Coronary artery (tissue), 2 donors: ENCODE measurements around the gene GPR107.

ENCODE experiments used
- DNase-seq: peaks from one replicate; pipeline ENCODE4 v3.0.0-alpha.2; 2017; ENCODE audit warnings: low spot score
- H3K27ac ChIP-seq, 2 donors: fragments of 200-600 bp; sonication (generic); one replicate each; pipeline ENCODE4 v1.5.1; 2016 to 2019
- H3K4me3 ChIP-seq: fragments of 200-600 bp; sonication (generic); 2 replicates; pipeline ENCODE4 v1.5.1; 2016; ENCODE audit warnings: mild to moderate bottlenecking, moderate library complexity
- TF ChIP-seq, protein P1 (sequence below): fragments of 200-600 bp; sonication (generic); IDR thresholded peaks from one replicate; pipeline ENCODE4 v1.5.1; 2019; ENCODE audit warnings: antibody characterized with exemption

The GPR107 gene

DNA sequence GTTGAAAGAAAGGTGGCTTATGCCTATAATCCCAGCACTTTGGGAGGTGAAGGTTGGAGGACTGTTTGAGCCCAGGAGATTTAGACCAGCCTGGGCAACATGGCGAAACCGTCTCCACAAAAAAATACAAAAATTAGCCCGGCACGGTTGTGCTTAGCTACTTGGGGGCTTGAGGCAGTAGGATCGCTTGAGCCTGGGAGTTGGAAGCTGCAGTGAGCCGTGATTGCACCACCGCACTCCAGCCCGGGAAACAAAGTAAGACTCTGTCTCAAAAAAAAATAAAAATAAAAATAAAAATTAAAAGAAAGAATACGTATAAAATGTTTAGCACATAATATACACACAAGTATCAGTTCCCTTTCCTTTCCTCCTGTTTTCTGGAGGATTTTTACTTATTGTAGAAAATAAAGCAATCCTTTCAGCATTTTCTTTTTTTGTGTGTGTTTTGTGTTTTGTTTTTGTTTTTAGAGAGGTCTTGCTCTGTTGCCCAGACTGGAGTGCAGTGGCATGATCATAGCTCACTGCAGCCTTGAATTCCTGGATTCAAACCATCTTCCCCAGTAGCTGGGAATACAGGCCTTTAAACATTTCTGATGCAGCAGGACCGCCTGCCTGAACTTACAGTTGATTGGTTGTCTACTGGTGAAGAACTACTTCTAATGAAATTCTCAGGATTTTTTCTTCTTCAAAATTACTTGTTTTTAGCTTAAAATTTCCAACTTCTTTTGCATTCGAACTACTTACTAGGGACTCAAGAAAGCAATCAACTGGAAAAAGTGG lies 4.1 kb upstream of the GPR107 start:
- Histone ChIP-seq H3K27ac (no peak overlapping the region), H3K4me3 (no peak overlapping the region)
- DNase-seq: no peak
- TF ChIP-seq, protein P1, sequence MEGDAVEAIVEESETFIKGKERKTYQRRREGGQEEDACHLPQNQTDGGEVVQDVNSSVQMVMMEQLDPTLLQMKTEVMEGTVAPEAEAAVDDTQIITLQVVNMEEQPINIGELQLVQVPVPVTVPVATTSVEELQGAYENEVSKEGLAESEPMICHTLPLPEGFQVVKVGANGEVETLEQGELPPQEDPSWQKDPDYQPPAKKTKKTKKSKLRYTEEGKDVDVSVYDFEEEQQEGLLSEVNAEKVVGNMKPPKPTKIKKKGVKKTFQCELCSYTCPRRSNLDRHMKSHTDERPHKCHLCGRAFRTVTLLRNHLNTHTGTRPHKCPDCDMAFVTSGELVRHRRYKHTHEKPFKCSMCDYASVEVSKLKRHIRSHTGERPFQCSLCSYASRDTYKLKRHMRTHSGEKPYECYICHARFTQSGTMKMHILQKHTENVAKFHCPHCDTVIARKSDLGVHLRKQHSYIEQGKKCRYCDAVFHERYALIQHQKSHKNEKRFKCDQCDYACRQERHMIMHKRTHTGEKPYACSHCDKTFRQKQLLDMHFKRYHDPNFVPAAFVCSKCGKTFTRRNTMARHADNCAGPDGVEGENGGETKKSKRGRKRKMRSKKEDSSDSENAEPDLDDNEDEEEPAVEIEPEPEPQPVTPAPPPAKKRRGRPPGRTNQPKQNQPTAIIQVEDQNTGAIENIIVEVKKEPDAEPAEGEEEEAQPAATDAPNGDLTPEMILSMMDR: no peak

DNA sequence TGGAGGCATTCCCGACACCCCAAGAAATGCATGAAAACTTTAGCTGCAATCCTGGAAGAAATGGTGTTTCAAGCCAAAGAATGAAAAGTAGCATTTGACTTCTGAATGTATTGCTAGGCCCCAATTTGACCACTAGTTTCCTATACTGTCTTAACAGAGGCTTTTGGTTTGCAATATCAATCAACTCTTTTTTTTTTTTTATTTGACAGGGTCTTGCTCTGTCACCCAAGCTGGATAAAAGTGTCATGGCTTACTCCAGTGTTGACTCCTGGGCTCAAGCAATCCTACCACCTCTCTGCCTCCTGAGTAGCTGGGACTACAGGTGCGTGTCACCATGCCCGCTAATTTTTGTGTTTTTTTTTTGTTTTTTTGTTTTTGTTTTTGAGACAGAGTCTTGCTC lies 3.2 kb upstream of the GPR107 start:
- DNase-seq: no peak
- Histone ChIP-seq H3K4me3 (no peak overlapping the region), H3K27ac (no peak overlapping the region)
- TF ChIP-seq, protein P1: no peak

DNA sequence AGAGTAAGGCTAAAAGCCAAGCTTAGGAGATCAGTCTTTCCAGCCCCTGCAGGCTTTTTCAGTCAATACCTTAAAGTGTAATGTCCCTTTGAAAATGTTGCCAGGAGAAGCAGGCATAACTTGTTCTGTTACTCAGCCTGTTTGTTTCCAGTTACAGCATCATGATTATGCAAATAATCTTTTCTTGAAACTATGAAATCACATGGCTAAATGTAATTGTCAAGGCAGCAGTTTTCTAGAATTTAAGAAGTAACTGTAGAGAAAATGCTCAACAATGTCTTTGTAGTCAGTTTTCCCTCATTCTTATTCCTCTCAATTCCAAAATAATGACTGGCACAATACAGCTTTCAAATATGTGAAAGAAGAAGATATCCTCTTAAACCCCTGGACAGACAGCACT lies 1.9 kb upstream of the GPR107 start:
- H3K4me3 ChIP-seq: no peak overlapping the region
- TF ChIP-seq, protein P1: no peak
- no peak for DNase-seq
- H3K27ac ChIP-seq: no peak overlapping the region

DNA sequence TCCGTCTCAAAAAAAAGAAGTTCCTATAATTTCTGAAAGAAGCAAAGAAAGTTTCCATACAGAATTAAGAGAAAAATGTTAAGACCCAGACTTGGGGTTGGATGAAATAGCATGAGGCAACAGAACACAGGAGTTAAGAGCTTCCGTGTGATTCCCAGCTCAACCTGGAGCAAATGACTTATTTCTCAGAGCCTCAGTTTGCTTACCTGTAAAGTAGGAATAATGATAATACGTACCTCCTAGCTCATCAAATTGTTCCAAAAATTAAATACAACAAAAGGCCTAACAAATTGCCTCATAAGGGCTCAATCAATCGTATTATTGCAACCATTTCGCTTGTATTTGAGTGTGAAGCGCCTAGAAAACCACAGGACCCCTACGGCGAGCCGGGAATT lies 600 bp upstream of the GPR107 start:
- TF ChIP-seq, protein P1: no peak
- DNase-seq: no peak
- Histone ChIP-seq H3K4me3 (peak overlapping the region; percentile 100), H3K27ac (peak overlapping the region; percentile 81 to 95)

DNA sequence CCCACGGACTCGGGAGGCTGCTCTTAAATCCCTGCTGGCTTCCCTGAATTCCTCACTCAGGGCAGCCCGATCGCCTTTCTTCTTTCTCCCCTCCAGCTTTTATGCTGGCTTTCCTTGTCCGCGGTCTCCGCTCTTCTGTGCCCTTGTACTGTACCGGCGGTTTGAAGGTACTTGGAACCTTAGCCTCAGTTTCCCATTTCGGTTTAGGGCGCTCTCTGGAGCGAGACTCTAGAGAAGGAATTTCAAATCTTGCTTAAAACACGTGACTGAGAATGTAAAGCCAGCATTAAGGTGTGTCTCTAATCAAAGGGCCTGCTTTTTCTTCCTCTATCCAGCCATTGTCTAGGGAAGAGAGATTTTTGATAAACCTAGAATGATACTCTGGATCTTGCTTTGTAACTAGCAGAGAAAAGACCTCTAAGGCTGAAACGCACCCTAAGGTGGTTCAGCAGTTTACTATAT lies 650 bp downstream of the GPR107 start:
- TF ChIP-seq, protein P1: no peak
- Histone ChIP-seq H3K27ac (peak overlapping the region; percentile 81 to 95), H3K4me3 (peak overlapping the region; percentile 100)
- no peak for DNase-seq

DNA sequence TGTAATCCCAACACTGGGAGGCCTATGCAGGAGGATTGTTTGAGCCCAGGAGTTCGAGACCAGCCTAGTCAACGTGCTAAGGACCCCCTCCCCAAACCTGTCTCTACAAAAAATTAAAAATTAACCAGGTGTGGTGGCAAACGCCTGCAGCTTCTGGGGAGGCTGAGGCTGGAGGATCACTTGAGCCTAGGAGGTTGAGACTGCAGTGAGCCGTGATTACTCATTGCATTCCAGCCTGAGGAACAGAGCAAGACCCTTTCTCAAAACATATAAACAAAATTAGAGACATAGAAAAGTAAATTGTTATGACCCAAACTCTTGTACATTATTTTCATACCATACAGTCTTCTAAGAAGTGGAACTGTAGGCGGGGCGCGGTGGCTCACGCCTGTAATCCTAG lies 1.1 kb downstream of the GPR107 start:
- peak overlapping the region in 1 of 2 donors; percentile 95 for H3K27ac ChIP-seq
- DNase-seq: no peak
- TF ChIP-seq, protein P1: no peak
- H3K4me3 ChIP-seq: peak overlapping the region; percentile 100

DNA sequence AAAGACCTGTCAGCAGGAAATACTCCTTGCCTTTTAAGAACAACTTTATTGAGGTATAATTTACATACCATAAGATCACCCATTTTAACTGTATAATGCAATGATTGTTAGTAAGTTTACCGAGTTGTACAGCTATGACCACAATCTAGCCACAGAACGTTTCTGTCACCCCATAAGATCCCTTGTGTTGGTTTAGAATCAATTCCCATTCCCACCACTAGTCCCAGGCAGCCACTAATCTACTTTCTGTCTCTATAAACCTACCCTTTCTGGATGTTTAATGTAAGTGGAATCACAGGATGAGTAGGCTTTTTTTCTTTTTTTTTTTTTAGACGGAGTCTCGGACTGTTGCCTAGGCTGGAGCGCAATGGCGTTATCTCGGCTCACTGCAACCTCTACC lies 4.4 kb downstream of the GPR107 start:
- DNase-seq: no peak
- Histone ChIP-seq H3K4me3 (no peak overlapping the region), H3K27ac (no peak overlapping the region)
- TF ChIP-seq, protein P1: no peak
